ENCODE results near the gene GSN.

Gene GSN

GRCh38 chr9:121301881-121302286 lies 33.9 kb downstream of the GSN start:
- peaks cover 37% of the 10 kb centered on the region for H3K36me3 ChIP-seq (ENCODE audit: control insufficient read depth, insufficient read depth, low read length, severe bottlenecking)
- H3K9me3 ChIP-seq (ENCODE audit: control insufficient read depth, low read length) = no peaks in the 10 kb centered on the region
- no peaks in the 10 kb centered on the region for H3K27me3 ChIP-seq (replicated peaks; ENCODE audit: control insufficient read depth, insufficient read depth, low read length)
- H3K9ac ChIP-seq (ENCODE audit: low read length) = peak overlapping the region; percentile 60
- H3K4me1 ChIP-seq (ENCODE audit: control insufficient read depth, insufficient read depth, low read length) = peaks cover 79% of the 10 kb centered on the region
- peak overlapping the region; percentile 82 for H3K4me3 ChIP-seq (ENCODE audit: low read length)
- no peak for DNase-seq (ENCODE audit: low read depth)

- H3K36me3 ChIP-seq (ENCODE audit: control insufficient read depth, insufficient read depth, low read length, severe bottlenecking) = peaks cover 38% of the 10 kb centered on the region
- DNase-seq (ENCODE audit: low read depth) = no peak
- H3K9me3 ChIP-seq (ENCODE audit: control insufficient read depth, low read length) = no peaks in the 10 kb centered on the region
- H3K4me1 ChIP-seq (ENCODE audit: control insufficient read depth, insufficient read depth, low read length) = peaks cover 77% of the 10 kb centered on the region
- H3K9ac ChIP-seq (ENCODE audit: low read length) = peak overlapping the region; percentile 42
- H3K4me3 ChIP-seq (ENCODE audit: low read length) = peak overlapping the region; percentile 4
- H3K27me3 ChIP-seq (replicated peaks; ENCODE audit: control insufficient read depth, insufficient read depth, low read length) = no peaks in the 10 kb centered on the region
Observed at GRCh38 chr9:121302341-121302740, 34.4 kb downstream of the GSN start.

GRCh38 chr9:121302786-121303185 lies 34.8 kb downstream of the GSN start:
- peaks cover 79% of the 10 kb centered on the region for H3K4me1 ChIP-seq (ENCODE audit: control insufficient read depth, insufficient read depth, low read length)
- no peak for DNase-seq (ENCODE audit: low read depth)
- H3K9ac ChIP-seq (ENCODE audit: low read length) = peak overlapping the region; percentile 42
- H3K9me3 ChIP-seq (ENCODE audit: control insufficient read depth, low read length) = no peaks in the 10 kb centered on the region
- peak overlapping the region; percentile 4 for H3K4me3 ChIP-seq (ENCODE audit: low read length)
- H3K36me3 ChIP-seq (ENCODE audit: control insufficient read depth, insufficient read depth, low read length, severe bottlenecking) = peaks cover 42% of the 10 kb centered on the region
- no peaks in the 10 kb centered on the region for H3K27me3 ChIP-seq (replicated peaks; ENCODE audit: control insufficient read depth, insufficient read depth, low read length)

- Histone ChIP-seq H3K9ac (ENCODE audit: low read length) (peak overlapping the region; percentile 42), H3K27me3 (replicated peaks; ENCODE audit: control insufficient read depth, insufficient read depth, low read length) (no peaks in the 10 kb centered on the region), H3K36me3 (ENCODE audit: control insufficient read depth, insufficient read depth, low read length, severe bottlenecking) (peaks cover 49% of the 10 kb centered on the region), H3K9me3 (ENCODE audit: control insufficient read depth, low read length) (no peaks in the 10 kb centered on the region), H3K4me3 (ENCODE audit: low read length) (peak overlapping the region; percentile 18), H3K4me1 (ENCODE audit: control insufficient read depth, insufficient read depth, low read length) (peaks cover 77% of the 10 kb centered on the region)
- no peak for DNase-seq (ENCODE audit: low read depth)
Observed at GRCh38 chr9:121303456-121304451, 35.8 kb downstream of the GSN start.

- Histone ChIP-seq H3K4me1 (ENCODE audit: control insufficient read depth, insufficient read depth, low read length) (peaks cover 70% of the 10 kb centered on the region), H3K4me3 (ENCODE audit: low read length) (peak overlapping the region; percentile 18), H3K27me3 (replicated peaks; ENCODE audit: control insufficient read depth, insufficient read depth, low read length) (no peaks in the 10 kb centered on the region), H3K36me3 (ENCODE audit: control insufficient read depth, insufficient read depth, low read length, severe bottlenecking) (peaks cover 52% of the 10 kb centered on the region), H3K9me3 (ENCODE audit: control insufficient read depth, low read length) (no peaks in the 10 kb centered on the region), H3K9ac (ENCODE audit: low read length) (peak overlapping the region; percentile 42)
- no peak for DNase-seq (ENCODE audit: low read depth)
Observed at GRCh38 chr9:121304707-121305106, 36.7 kb downstream of the GSN start.

- peak overlapping the region; percentile 18 for H3K4me3 ChIP-seq (ENCODE audit: low read length)
- no peak for DNase-seq (ENCODE audit: low read depth)
- peaks cover 59% of the 10 kb centered on the region for H3K36me3 ChIP-seq (ENCODE audit: control insufficient read depth, insufficient read depth, low read length, severe bottlenecking)
- H3K9ac ChIP-seq (ENCODE audit: low read length) = peak overlapping the region; percentile 42
- H3K4me1 ChIP-seq (ENCODE audit: control insufficient read depth, insufficient read depth, low read length) = peaks cover 65% of the 10 kb centered on the region
- no peaks in the 10 kb centered on the region for H3K27me3 ChIP-seq (replicated peaks; ENCODE audit: control insufficient read depth, insufficient read depth, low read length)
- H3K9me3 ChIP-seq (ENCODE audit: control insufficient read depth, low read length) = no peaks in the 10 kb centered on the region
Observed at GRCh38 chr9:121305269-121305994, 37.5 kb downstream of the GSN start.

GRCh38 chr9:121307976-121308375 lies 40.0 kb downstream of the GSN start:
- H3K9me3 ChIP-seq (ENCODE audit: control insufficient read depth, low read length) = no peaks in the 10 kb centered on the region
- H3K36me3 ChIP-seq (ENCODE audit: control insufficient read depth, insufficient read depth, low read length, severe bottlenecking) = peaks cover 73% of the 10 kb centered on the region

GRCh38 chr9:121308765-121309164 lies 40.8 kb downstream of the GSN start:
- H3K27me3 ChIP-seq (replicated peaks; ENCODE audit: control insufficient read depth, insufficient read depth, low read length) = no peaks in the 10 kb centered on the region
- peaks cover 73% of the 10 kb centered on the region for H3K36me3 ChIP-seq (ENCODE audit: control insufficient read depth, insufficient read depth, low read length, severe bottlenecking)
- peaks cover 37% of the 10 kb centered on the region for H3K4me1 ChIP-seq (ENCODE audit: control insufficient read depth, insufficient read depth, low read length)
- no peak overlapping the region for H3K4me3 ChIP-seq (ENCODE audit: low read length)
- no peak for DNase-seq (ENCODE audit: low read depth)
- H3K9me3 ChIP-seq (ENCODE audit: control insufficient read depth, low read length) = no peaks in the 10 kb centered on the region
- H3K9ac ChIP-seq (ENCODE audit: low read length) = no peak overlapping the region

More at GRCh38 chr9:121307976-121308375, 40.0 kb downstream of the GSN start:
- Histone ChIP-seq H3K4me3 (ENCODE audit: low read length) (no peak overlapping the region), H3K4me1 (ENCODE audit: control insufficient read depth, insufficient read depth, low read length) (peaks cover 45% of the 10 kb centered on the region), H3K27me3 (replicated peaks; ENCODE audit: control insufficient read depth, insufficient read depth, low read length) (no peaks in the 10 kb centered on the region), H3K9ac (ENCODE audit: low read length) (no peak overlapping the region)
- no peak for DNase-seq (ENCODE audit: low read depth)

- Histone ChIP-seq H3K9me3 (ENCODE audit: control insufficient read depth, low read length) (no peaks in the 10 kb centered on the region), H3K27me3 (replicated peaks; ENCODE audit: control insufficient read depth, insufficient read depth, low read length) (no peaks in the 10 kb centered on the region), H3K4me3 (ENCODE audit: low read length) (no peak overlapping the region), H3K36me3 (ENCODE audit: control insufficient read depth, insufficient read depth, low read length, severe bottlenecking) (peaks cover 73% of the 10 kb centered on the region), H3K4me1 (ENCODE audit: control insufficient read depth, insufficient read depth, low read length) (peaks cover 33% of the 10 kb centered on the region), H3K9ac (ENCODE audit: low read length) (no peak overlapping the region)
- DNase-seq (ENCODE audit: low read depth) = no peak
Observed at GRCh38 chr9:121309171-121309570, 41.2 kb downstream of the GSN start.

- Histone ChIP-seq H3K4me3 (ENCODE audit: low read length) (no peak overlapping the region), H3K9ac (ENCODE audit: low read length) (no peak overlapping the region), H3K4me1 (ENCODE audit: control insufficient read depth, insufficient read depth, low read length) (peaks cover 25% of the 10 kb centered on the region), H3K27me3 (replicated peaks; ENCODE audit: control insufficient read depth, insufficient read depth, low read length) (no peaks in the 10 kb centered on the region), H3K9me3 (ENCODE audit: control insufficient read depth, low read length) (no peaks in the 10 kb centered on the region), H3K36me3 (ENCODE audit: control insufficient read depth, insufficient read depth, low read length, severe bottlenecking) (peaks cover 72% of the 10 kb centered on the region)
- DNase-seq (ENCODE audit: low read depth) = no peak
Observed at GRCh38 chr9:121309833-121310425, 42.0 kb downstream of the GSN start.

GRCh38 chr9:121310571-121310970 lies 42.6 kb downstream of the GSN start:
- DNase-seq (ENCODE audit: low read depth) = no peak
- no peak overlapping the region for H3K4me3 ChIP-seq (ENCODE audit: low read length)
- H3K27me3 ChIP-seq (replicated peaks; ENCODE audit: control insufficient read depth, insufficient read depth, low read length) = no peaks in the 10 kb centered on the region
- H3K4me1 ChIP-seq (ENCODE audit: control insufficient read depth, insufficient read depth, low read length) = peaks cover 19% of the 10 kb centered on the region
- no peaks in the 10 kb centered on the region for H3K9me3 ChIP-seq (ENCODE audit: control insufficient read depth, low read length)
- H3K36me3 ChIP-seq (ENCODE audit: control insufficient read depth, insufficient read depth, low read length, severe bottlenecking) = peaks cover 69% of the 10 kb centered on the region
- H3K9ac ChIP-seq (ENCODE audit: low read length) = no peak overlapping the region

Measured in adipocyte (in vitro differentiated cells).